HL-60 (cell line): ENCODE measurements around the gene C5orf58.

Source experiments
- DNase-seq, 2 experiments: peaks; one replicate each; pipeline ENCODE4 v3.0.0-alpha.2; 2010 to 2020; ENCODE audit warnings: low read depth in 1 of 2, low spot score in 1 of 2
- H3K27ac ChIP-seq: fragments of 250-450 bp; sonication (Bioruptor Pico); replicated peaks from 2 replicates; pipeline ENCODE4 v1.5.1; 2020; ENCODE audit warnings: mild to moderate bottlenecking, moderate library complexity
- H3K27me3 ChIP-seq: fragments of 250-450 bp; sonication (Bioruptor Pico); 2 replicates; pipeline ENCODE4 v1.5.1; 2021; ENCODE audit warnings: mild to moderate bottlenecking, moderate library complexity; ENCODE audit not compliant: insufficient read depth, poor library complexity, severe bottlenecking
- H3K4me3 ChIP-seq: replicated peaks from 2 replicates; pipeline ENCODE4 v1.5.1; 2011; ENCODE audit warnings: mild to moderate bottlenecking, control low read depth, low read length; ENCODE audit not compliant: insufficient read depth
- GABPA ChIP-seq: IDR thresholded peaks from 2 replicates; pipeline ENCODE4 v1.6.1; 2012; ENCODE audit warnings: low read depth
- POLR2AphosphoS5 ChIP-seq: IDR thresholded peaks from 2 replicates; pipeline ENCODE4 v1.6.1; 2012; ENCODE audit warnings: low read depth
- SPI1 ChIP-seq: IDR thresholded peaks from 2 replicates; pipeline ENCODE4 v1.6.1; 2012; ENCODE audit warnings: low read depth, mild to moderate bottlenecking, borderline replicate concordance
- long read RNA-seq: library from polyadenylated mRNA; unstranded; transcript quantifications from one replicate; pipeline ENCODE4 v2.0.0, GENCODE V29; 2020
- TF ChIP-seq, protein P1 (sequence below): IDR thresholded peaks from 2 replicates; pipeline ENCODE4 v1.6.1; 2012; ENCODE audit warnings: low read depth; ENCODE audit not compliant: insufficient replicate concordance
- TF ChIP-seq, protein P2 (sequence below): IDR thresholded peaks from one replicate; pipeline ENCODE4 v1.5.1; 2011; ENCODE audit warnings: low read length, control low read depth, inconsistent platforms; ENCODE audit not compliant: insufficient read depth

C5orf58 gene, protein sequence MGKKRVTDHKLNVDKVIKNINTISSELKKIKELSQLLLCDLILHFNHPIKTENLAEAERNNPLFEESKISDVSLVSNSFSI
- long read RNA-seq: 0 reads

DNA sequence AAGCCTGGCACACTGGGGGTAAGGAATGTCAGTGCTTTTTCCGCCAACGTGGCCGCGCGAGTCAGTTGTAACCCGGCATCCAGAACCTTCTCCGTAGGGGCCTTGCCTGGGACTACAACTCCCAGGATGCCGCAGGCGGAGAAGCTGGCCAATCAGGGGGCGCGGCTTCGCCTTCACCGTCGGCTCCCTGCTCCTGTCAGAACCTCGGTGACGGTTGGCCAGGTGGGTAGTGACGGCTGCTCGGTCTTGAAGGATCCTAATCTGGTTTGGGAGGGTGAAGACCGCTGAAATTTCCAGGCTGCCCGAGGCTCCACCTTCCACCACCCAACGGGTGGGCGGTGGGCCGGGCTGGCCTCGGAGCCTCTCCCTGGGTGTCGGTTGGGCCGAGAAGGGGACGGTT is at the start of gene C5orf58:
Gene C5orf58, plus strand, starts transcription at position 200 of the 400 bp plus-strand sequence. CDS start 1,992 bp downstream, outside the sequence.
- H3K4me3 ChIP-seq: no peak within 1 kb of the TSS
- H3K27ac ChIP-seq: no peak within 1 kb of the TSS
- TF ChIP-seq SPI1 (no peak), GABPA (no peak), POLR2AphosphoS5 (no peak)
- TF ChIP-seq, protein P1, sequence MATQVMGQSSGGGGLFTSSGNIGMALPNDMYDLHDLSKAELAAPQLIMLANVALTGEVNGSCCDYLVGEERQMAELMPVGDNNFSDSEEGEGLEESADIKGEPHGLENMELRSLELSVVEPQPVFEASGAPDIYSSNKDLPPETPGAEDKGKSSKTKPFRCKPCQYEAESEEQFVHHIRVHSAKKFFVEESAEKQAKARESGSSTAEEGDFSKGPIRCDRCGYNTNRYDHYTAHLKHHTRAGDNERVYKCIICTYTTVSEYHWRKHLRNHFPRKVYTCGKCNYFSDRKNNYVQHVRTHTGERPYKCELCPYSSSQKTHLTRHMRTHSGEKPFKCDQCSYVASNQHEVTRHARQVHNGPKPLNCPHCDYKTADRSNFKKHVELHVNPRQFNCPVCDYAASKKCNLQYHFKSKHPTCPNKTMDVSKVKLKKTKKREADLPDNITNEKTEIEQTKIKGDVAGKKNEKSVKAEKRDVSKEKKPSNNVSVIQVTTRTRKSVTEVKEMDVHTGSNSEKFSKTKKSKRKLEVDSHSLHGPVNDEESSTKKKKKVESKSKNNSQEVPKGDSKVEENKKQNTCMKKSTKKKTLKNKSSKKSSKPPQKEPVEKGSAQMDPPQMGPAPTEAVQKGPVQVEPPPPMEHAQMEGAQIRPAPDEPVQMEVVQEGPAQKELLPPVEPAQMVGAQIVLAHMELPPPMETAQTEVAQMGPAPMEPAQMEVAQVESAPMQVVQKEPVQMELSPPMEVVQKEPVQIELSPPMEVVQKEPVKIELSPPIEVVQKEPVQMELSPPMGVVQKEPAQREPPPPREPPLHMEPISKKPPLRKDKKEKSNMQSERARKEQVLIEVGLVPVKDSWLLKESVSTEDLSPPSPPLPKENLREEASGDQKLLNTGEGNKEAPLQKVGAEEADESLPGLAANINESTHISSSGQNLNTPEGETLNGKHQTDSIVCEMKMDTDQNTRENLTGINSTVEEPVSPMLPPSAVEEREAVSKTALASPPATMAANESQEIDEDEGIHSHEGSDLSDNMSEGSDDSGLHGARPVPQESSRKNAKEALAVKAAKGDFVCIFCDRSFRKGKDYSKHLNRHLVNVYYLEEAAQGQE: no peak
- TF ChIP-seq, protein P2, sequence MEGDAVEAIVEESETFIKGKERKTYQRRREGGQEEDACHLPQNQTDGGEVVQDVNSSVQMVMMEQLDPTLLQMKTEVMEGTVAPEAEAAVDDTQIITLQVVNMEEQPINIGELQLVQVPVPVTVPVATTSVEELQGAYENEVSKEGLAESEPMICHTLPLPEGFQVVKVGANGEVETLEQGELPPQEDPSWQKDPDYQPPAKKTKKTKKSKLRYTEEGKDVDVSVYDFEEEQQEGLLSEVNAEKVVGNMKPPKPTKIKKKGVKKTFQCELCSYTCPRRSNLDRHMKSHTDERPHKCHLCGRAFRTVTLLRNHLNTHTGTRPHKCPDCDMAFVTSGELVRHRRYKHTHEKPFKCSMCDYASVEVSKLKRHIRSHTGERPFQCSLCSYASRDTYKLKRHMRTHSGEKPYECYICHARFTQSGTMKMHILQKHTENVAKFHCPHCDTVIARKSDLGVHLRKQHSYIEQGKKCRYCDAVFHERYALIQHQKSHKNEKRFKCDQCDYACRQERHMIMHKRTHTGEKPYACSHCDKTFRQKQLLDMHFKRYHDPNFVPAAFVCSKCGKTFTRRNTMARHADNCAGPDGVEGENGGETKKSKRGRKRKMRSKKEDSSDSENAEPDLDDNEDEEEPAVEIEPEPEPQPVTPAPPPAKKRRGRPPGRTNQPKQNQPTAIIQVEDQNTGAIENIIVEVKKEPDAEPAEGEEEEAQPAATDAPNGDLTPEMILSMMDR: no peak
- no peaks in the 10 kb centered on the region for H3K27me3 ChIP-seq
- DNase-seq: no peak

DNA sequence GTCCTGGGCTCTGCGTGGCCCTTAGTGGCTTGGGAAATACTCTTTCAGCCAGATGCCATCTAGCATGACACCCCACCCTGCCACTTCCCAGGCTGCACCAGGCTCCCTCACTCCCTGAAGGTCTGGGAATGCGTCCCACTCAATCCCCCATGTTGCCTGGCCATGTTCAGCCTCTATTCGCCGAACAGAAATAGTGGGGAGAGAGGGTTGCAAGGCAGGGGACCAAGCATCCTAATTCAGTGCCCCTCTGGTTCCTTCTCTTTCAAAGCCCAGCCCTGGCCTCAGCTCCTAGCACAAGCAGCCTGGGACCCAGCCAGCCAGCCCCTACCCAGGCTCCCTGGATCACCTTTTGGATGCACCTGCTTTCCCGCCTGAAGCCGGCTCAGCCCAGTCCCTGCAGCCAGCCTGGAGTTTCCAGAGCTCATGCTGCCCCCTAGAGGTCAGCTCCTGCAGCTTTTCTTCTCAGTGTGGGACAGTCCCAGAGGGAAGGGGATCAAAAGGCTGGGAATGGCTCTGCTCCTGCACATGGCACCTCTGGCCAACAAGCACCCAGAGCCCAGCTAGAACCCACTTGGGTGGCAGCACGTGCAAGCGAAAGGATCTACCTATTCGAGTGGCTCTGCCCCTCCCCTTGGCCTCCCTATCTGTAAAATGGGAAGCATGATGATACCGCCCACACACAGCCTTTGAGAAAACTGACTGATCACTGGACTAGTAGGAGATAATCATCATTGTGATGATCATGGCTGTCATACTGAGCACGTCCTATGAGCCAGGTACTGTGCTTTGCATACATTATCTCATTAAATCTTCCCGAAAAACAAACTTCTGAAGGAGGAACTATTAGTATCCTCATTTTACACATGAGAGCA is 48.7 kb upstream of the C5orf58 start:
- no peaks in the 10 kb centered on the region for H3K27me3 ChIP-seq
- no peak for TF ChIP-seq SPI1
- TF ChIP-seq, protein P2: peak; percentile 76
- no peak overlapping the region for H3K4me3 ChIP-seq
- peak; percentile 22 to 54 for DNase-seq
- H3K27ac ChIP-seq: no peak overlapping the region

DNA sequence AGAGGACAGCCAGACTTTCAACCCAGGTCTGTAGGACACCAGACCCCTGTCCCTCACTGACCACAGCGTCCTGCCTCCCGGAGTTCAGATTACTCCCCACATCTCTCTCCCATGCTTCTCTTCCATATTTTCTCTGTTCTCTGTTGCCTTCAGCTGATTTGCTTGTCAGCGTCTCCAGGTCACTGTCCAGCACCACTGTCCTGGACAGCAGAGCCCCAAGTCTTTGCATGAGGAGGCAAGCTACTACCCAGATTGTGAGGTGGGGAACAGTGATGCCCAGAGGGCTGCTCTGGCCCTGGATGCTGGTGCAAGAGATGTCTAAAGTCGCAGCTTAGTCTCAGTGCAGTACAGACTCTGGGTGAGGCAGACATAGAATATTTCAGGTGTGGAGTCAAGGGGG is 48.0 kb upstream of the C5orf58 start:
- DNase-seq: no peak
- no peaks in the 10 kb centered on the region for H3K27me3 ChIP-seq
- TF ChIP-seq POLR2AphosphoS5 (no peak), GABPA (no peak), SPI1 (no peak)
- TF ChIP-seq, protein P2: no peak
- TF ChIP-seq, protein P1: peak; percentile 54
- H3K27ac ChIP-seq: no peak overlapping the region
- no peak overlapping the region for H3K4me3 ChIP-seq
